ENCODE data around the gene GALNT10.

- TF ChIP-seq CTCF (IDR thresholded peaks at IDR 0.05): no peak
- no peak for TF ChIP-seq POLR2A (IDR thresholded peaks at IDR 0.05)
These were observed 172.9 kb downstream of the GALNT10 start for GRCh38 chr5:154363411-154363810.

All from lower leg skin (tissue), 3 donors.